ENCODE data around the gene FGD3.

The FGD3 gene

GRCh38 chr9:93064392-93065134 is 117.2 kb downstream of the FGD3 start:
- H3K9me3 ChIP-seq (replicated peaks; ENCODE audit: insufficient read depth, low read length): no peaks in the 10 kb centered on the region
- TF ChIP-seq CTCF (IDR thresholded peaks at IDR 0.05; ENCODE audit: low read length) (no peak), EZH2 (optimal IDR thresholded peaks at IDR 0.05; ENCODE audit: low read depth, low read length) (no peak), EZH2phosphoT487 (IDR thresholded peaks at IDR 0.05; ENCODE audit: low read length) (no peak)
- peak overlapping the region; percentile 32 for H2AFZ ChIP-seq (ENCODE audit: low read length)
- H3K4me2 ChIP-seq (ENCODE audit: low read depth, low read length): peak overlapping the region; percentile 21; the same call in 1 of the 2 replicates
- H3K36me3 ChIP-seq (replicated peaks; ENCODE audit: insufficient read depth, low read length): no peaks in the 10 kb centered on the region
- H3K4me1 ChIP-seq (ENCODE audit: low read length): peaks cover 47% of the 10 kb centered on the region
- H3K79me2 ChIP-seq (ENCODE audit: low read length): peaks cover 41% of the 10 kb centered on the region
- no peaks in the 10 kb centered on the region for H4K20me1 ChIP-seq (ENCODE audit: insufficient read depth, low read length)
- no peaks in the 10 kb centered on the region for H3K9me2 ChIP-seq (replicated peaks; ENCODE audit: insufficient read depth, low read length)
- H3F3A ChIP-seq (ENCODE audit: insufficient read depth, low read length): peaks cover 28% of the 10 kb centered on the region
- no peaks in the 10 kb centered on the region for H3K27me3 ChIP-seq (replicated peaks; ENCODE audit: insufficient read depth, low read length)
- H3K27ac ChIP-seq (ENCODE audit: low read length): peak overlapping the region; percentile 84
- DNase-seq: peak; percentile 97
- H3K9ac ChIP-seq (ENCODE audit: low read length): peak overlapping the region; percentile 19; the same call in 1 of the 2 replicates
- H3K4me3 ChIP-seq (ENCODE audit: low read length): peak overlapping the region; percentile 1; the same call in 1 of the 2 replicates

- no peaks in the 10 kb centered on the region for H3K9me2 ChIP-seq (replicated peaks; ENCODE audit: insufficient read depth, low read length)
- peak overlapping the region; percentile 84; the same call in 1 of the 2 replicates for H3K27ac ChIP-seq (ENCODE audit: low read length)
These were observed 117.9 kb downstream of the FGD3 start for GRCh38 chr9:93065135-93065720.

GRCh38 chr9:93066978-93067603 is 119.8 kb downstream of the FGD3 start:
- H3K27me3 ChIP-seq (replicated peaks; ENCODE audit: insufficient read depth, low read length): no peaks in the 10 kb centered on the region
- H3K9ac ChIP-seq (ENCODE audit: low read length): no peak overlapping the region
- no peaks in the 10 kb centered on the region for H3K36me3 ChIP-seq (replicated peaks; ENCODE audit: insufficient read depth, low read length)
- H3K27ac ChIP-seq (ENCODE audit: low read length): no peak overlapping the region
- H2AFZ ChIP-seq (ENCODE audit: low read length): no peak overlapping the region
- H3K4me2 ChIP-seq (ENCODE audit: low read depth, low read length): no peak overlapping the region
- peaks cover 26% of the 10 kb centered on the region for H3K79me2 ChIP-seq (ENCODE audit: low read length)
- H3K9me2 ChIP-seq (replicated peaks; ENCODE audit: insufficient read depth, low read length): no peaks in the 10 kb centered on the region
- H3K9me3 ChIP-seq (replicated peaks; ENCODE audit: insufficient read depth, low read length): no peaks in the 10 kb centered on the region
- TF ChIP-seq EZH2 (optimal IDR thresholded peaks at IDR 0.05; ENCODE audit: low read depth, low read length) (no peak), EZH2phosphoT487 (IDR thresholded peaks at IDR 0.05; ENCODE audit: low read length) (no peak), CTCF (IDR thresholded peaks at IDR 0.05; ENCODE audit: low read length) (no peak)
- H3K4me3 ChIP-seq (ENCODE audit: low read length): no peak overlapping the region
- no peak for DNase-seq
- H3F3A ChIP-seq (ENCODE audit: insufficient read depth, low read length): peaks cover 20% of the 10 kb centered on the region
- H3K4me1 ChIP-seq (ENCODE audit: low read length): peaks cover 34% of the 10 kb centered on the region
- H4K20me1 ChIP-seq (ENCODE audit: insufficient read depth, low read length): no peaks in the 10 kb centered on the region

More at GRCh38 chr9:93065135-93065720, 117.9 kb downstream of the FGD3 start:
- Histone ChIP-seq H3K4me2 (ENCODE audit: low read depth, low read length) (peak overlapping the region; percentile 21; the same call in 1 of the 2 replicates), H3K9me3 (replicated peaks; ENCODE audit: insufficient read depth, low read length) (no peaks in the 10 kb centered on the region), H3F3A (ENCODE audit: insufficient read depth, low read length) (peaks cover 28% of the 10 kb centered on the region), H2AFZ (ENCODE audit: low read length) (no peak overlapping the region), H3K4me1 (ENCODE audit: low read length) (peaks cover 41% of the 10 kb centered on the region), H4K20me1 (ENCODE audit: insufficient read depth, low read length) (no peaks in the 10 kb centered on the region), H3K36me3 (replicated peaks; ENCODE audit: insufficient read depth, low read length) (no peaks in the 10 kb centered on the region), H3K9ac (ENCODE audit: low read length) (no peak overlapping the region), H3K4me3 (ENCODE audit: low read length) (no peak overlapping the region), H3K27me3 (replicated peaks; ENCODE audit: insufficient read depth, low read length) (no peaks in the 10 kb centered on the region), H3K79me2 (ENCODE audit: low read length) (peaks cover 37% of the 10 kb centered on the region)
- TF ChIP-seq EZH2 (optimal IDR thresholded peaks at IDR 0.05; ENCODE audit: low read depth, low read length) (no peak), CTCF (IDR thresholded peaks at IDR 0.05; ENCODE audit: low read length) (no peak), EZH2phosphoT487 (IDR thresholded peaks at IDR 0.05; ENCODE audit: low read length) (no peak)
- no peak for DNase-seq
